B cell (primary cell): ENCODE results near the gene TTL.

Experiments
- EZH2 ChIP-seq: IDR thresholded peaks from 2 replicates; pipeline ENCODE4 v1.6.1; 2012; ENCODE audit warnings: borderline replicate concordance, low read depth, mild to moderate bottlenecking, moderate library complexity, low read length; ENCODE audit not compliant: insufficient read depth, poor library complexity, severe bottlenecking
- TF ChIP-seq, protein P1 (sequence below): fragments of 200-600 bp; IDR thresholded peaks from one replicate; pipeline ENCODE4 v1.8.0; 2022; ENCODE audit warnings: antibody characterized with exemption, mild to moderate bottlenecking

DNA sequence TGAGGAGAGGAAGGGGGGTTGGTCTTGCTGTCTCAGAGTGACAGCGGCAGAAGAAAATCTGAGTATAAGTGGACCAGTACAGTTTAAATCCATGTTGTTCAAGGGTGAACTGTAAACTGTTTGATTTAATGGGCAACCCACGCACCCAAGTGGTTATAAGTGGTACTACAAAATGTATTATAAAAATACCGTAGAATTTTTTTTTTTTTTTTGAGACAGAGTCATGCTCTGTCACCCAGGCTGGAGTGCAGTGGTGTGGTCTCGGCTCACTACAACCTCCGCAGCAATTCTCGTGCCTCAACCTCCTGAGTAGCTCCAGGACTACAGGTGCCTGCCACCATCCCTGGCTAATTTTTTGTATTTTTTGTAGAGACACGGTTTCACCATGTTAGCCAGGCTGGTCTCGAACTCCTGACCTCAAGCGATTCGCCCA, 100.4 kb downstream of the TTL start:
- TF ChIP-seq, protein P1, sequence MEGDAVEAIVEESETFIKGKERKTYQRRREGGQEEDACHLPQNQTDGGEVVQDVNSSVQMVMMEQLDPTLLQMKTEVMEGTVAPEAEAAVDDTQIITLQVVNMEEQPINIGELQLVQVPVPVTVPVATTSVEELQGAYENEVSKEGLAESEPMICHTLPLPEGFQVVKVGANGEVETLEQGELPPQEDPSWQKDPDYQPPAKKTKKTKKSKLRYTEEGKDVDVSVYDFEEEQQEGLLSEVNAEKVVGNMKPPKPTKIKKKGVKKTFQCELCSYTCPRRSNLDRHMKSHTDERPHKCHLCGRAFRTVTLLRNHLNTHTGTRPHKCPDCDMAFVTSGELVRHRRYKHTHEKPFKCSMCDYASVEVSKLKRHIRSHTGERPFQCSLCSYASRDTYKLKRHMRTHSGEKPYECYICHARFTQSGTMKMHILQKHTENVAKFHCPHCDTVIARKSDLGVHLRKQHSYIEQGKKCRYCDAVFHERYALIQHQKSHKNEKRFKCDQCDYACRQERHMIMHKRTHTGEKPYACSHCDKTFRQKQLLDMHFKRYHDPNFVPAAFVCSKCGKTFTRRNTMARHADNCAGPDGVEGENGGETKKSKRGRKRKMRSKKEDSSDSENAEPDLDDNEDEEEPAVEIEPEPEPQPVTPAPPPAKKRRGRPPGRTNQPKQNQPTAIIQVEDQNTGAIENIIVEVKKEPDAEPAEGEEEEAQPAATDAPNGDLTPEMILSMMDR: peak; percentile 76
- no peak for TF ChIP-seq EZH2
